Erythroblast (primary cell): ENCODE data around the gene SSTR3.

Experiments used
- GATA1 ChIP-seq: IDR thresholded peaks from 2 replicates; pipeline ENCODE4 v1.6.1; 2011; ENCODE audit warnings: low read depth, mild to moderate bottlenecking, control low read depth, low read length, moderate library complexity
- POLR2A ChIP-seq: IDR thresholded peaks from 2 replicates; pipeline ENCODE4 v1.6.1; 2011; ENCODE audit warnings: mild to moderate bottlenecking, low read length

- TF ChIP-seq POLR2A (no peak), GATA1 (no peak)
Measured at GRCh38 chr22:37157516-37158285, 54.6 kb downstream of the SSTR3 start.
